OCI-LY7 (cell line): ENCODE data around the gene JUN. TPM values are rescaled to one million over a fixed set of nuclear protein-coding genes. Genes with fewer than 3 reads are reported as not detected.

Experiments
- BruUV-seq: library from RNA; stranded (reverse); fragments of 400-500 nt; replicated peaks from 2 replicates; lab custom pipeline; 2021; lab: Mats Ljungman, UMichigan
- CTCF ChIA-PET: fragments of 300-600 bp; sonication (Branson Sonifier 250); formaldehyde crosslinking; loops from one replicate; lab custom pipeline; 2022; ENCODE audit warnings: antibody characterized with exemption; ENCODE audit not compliant: unreplicated experiment; lab: Charles Lee
- POLR2A ChIA-PET: fragments of 300-600 bp; sonication (Branson Sonifier 250); formaldehyde crosslinking; loops from one replicate; lab custom pipeline; 2022; ENCODE audit warnings: antibody characterized with exemption; lab: Charles Lee
- DNase-seq: peaks from one replicate; pipeline ENCODE4 v3.0.0-alpha.2; 2015; ENCODE audit warnings: low spot score
- H2AFZ ChIP-seq: fragments of 200-600 bp; sonication (generic), shearing (Covaris generic); 2 replicates; pipeline ENCODE4 v1.6.1; 2014; ENCODE audit warnings: mild to moderate bottlenecking, antibody characterized with exemption, low read length, moderate library complexity
- H3K27ac ChIP-seq: fragments of 200-600 bp; sonication (generic); 2 replicates; pipeline ENCODE4 v1.5.1; 2014; ENCODE audit warnings: mixed run types, low read depth, mild to moderate bottlenecking, moderate library complexity, low read length, inconsistent platforms; ENCODE audit not compliant: poor library complexity, severe bottlenecking
- H3K36me3 ChIP-seq: fragments of 200-600 bp; sonication (generic); 2 replicates; pipeline ENCODE4 v1.6.1; 2014; ENCODE audit warnings: mild to moderate bottlenecking, antibody characterized with exemption, low read length, moderate library complexity, mixed read lengths; ENCODE audit not compliant: insufficient read depth
- H3K4me1 ChIP-seq: fragments of 200-600 bp; sonication (generic); 2 replicates; pipeline ENCODE4 v1.5.1; 2014; ENCODE audit warnings: mild to moderate bottlenecking, low read length; ENCODE audit not compliant: insufficient read depth, poor library complexity, severe bottlenecking
- H3K4me2 ChIP-seq: fragments of 200-600 bp; sonication (generic); 2 replicates; pipeline ENCODE4 v1.6.1; 2014; ENCODE audit warnings: mild to moderate bottlenecking, low read length
- H3K4me3 ChIP-seq: fragments of 200-600 bp; sonication (generic); 2 replicates; pipeline ENCODE4 v1.5.1; 2014; ENCODE audit warnings: mild to moderate bottlenecking, low read depth, low read length; ENCODE audit not compliant: poor library complexity, severe bottlenecking
- H3K79me2 ChIP-seq: fragments of 200-600 bp; sonication (generic); 2 replicates; pipeline ENCODE4 v1.6.1; 2016; ENCODE audit warnings: low read depth, mild to moderate bottlenecking, low read length, moderate library complexity, mixed read lengths; ENCODE audit not compliant: insufficient read depth
- H3K9me2 ChIP-seq: fragments of 200-600 bp; sonication (generic); 2 replicates; pipeline ENCODE4 v1.6.1; 2016; ENCODE audit warnings: mild to moderate bottlenecking, low read length, mixed read lengths; ENCODE audit not compliant: insufficient read depth
- H3K9me3 ChIP-seq: fragments of 200-600 bp; sonication (generic); 2 replicates; pipeline ENCODE4 v1.6.1; 2014; ENCODE audit warnings: mild to moderate bottlenecking, mixed run types, low read length, mixed read lengths
- H4K20me1 ChIP-seq: fragments of 200-600 bp; sonication (generic); 2 replicates; pipeline ENCODE4 v1.6.1; 2014; ENCODE audit warnings: mild to moderate bottlenecking, antibody characterized with exemption, low read length, moderate library complexity, mixed read lengths; ENCODE audit not compliant: insufficient read depth
- CTCF ChIP-seq: fragments of 200-600 bp; sonication (generic); conservative IDR thresholded peaks from 2 replicates; pipeline ENCODE4 v1.5.1; 2014; ENCODE audit warnings: mild to moderate bottlenecking, antibody characterized with exemption, low read length, moderate library complexity, mixed read lengths
- EZH2phosphoT487 ChIP-seq: fragments of 200-600 bp; sonication (generic); IDR thresholded peaks from 2 replicates; pipeline ENCODE4 v1.6.1; 2018; ENCODE audit warnings: low read depth, borderline replicate concordance, mild to moderate bottlenecking, mixed run types, antibody characterized with exemption, low read length, moderate library complexity, mixed read lengths
- intact Hi-C: fragments of 100-400 bp; cut with micrococcal nuclease; formaldehyde crosslinking; loops from one replicate; pipeline ENCODE4 v1.10.0; 2022; ENCODE audit not compliant: unreplicated experiment
- total RNA-seq, 2 experiments: library from RNA; depleted of rRNA in 1 of 2; stranded (reverse); fragments of >200 nt in 1 of 2; shearing (Covaris generic) in 1 of 2; gene quantifications; 2 replicates each; pipeline ENCODE4 v1.2.3, GENCODE V29; 2014 to 2022

JUN gene
- total RNA-seq, 2 experiments from 2014 or later, result 4.2 to 7.7 TPM

- BruUV-seq, result no TSS peak
- H3K27ac ChIP-seq, result no peak overlapping the region
- no peaks in the 10 kb centered on the region for H3K79me2 ChIP-seq
- H3K9me2 ChIP-seq, result no peaks in the 10 kb centered on the region
- ChIA-PET POLR2A (interaction anchor here (0.9 kb wide), 1 partner anchor 11 kb away, joined by 3 read pairs; no protein-coding TSS in a partner anchor), CTCF (no interaction called here)
- no peak for TF ChIP-seq EZH2phosphoT487
- no peak for TF ChIP-seq CTCF
- H3K4me2 ChIP-seq, result no peak overlapping the region
- no peaks in the 10 kb centered on the region for H3K9me3 ChIP-seq
- no peaks in the 10 kb centered on the region for H3K4me1 ChIP-seq
- H3K4me3 ChIP-seq, result no peak overlapping the region
- DNase-seq, result no peak
- no peaks in the 10 kb centered on the region for H3K36me3 ChIP-seq
- H4K20me1 ChIP-seq, result no peaks in the 10 kb centered on the region
- intact Hi-C loops, result no loop called here
- no peak overlapping the region for H2AFZ ChIP-seq
These were observed 20.6 kb downstream of the JUN start for GRCh38 chr1:58763214-58763613.

GRCh38 chr1:58762806-58763205 lies 21.0 kb downstream of the JUN start:
- intact Hi-C loops, result no loop called here
- ChIA-PET CTCF (no interaction called here), POLR2A (interaction anchor here (0.7 to 0.9 kb wide), 2 partner anchors 11 to 14 kb away, joined by 3 read pairs; no protein-coding TSS in a partner anchor)
- Histone ChIP-seq H3K4me1 (no peaks in the 10 kb centered on the region), H4K20me1 (no peaks in the 10 kb centered on the region), H3K79me2 (no peaks in the 10 kb centered on the region), H3K9me3 (no peaks in the 10 kb centered on the region), H3K36me3 (no peaks in the 10 kb centered on the region), H3K9me2 (no peaks in the 10 kb centered on the region), H3K4me3 (no peak overlapping the region), H3K4me2 (no peak overlapping the region), H2AFZ (no peak overlapping the region), H3K27ac (no peak overlapping the region)
- no peak for DNase-seq
- TF ChIP-seq EZH2phosphoT487 (no peak), CTCF (no peak)
- BruUV-seq, result no TSS peak

GRCh38 chr1:58755468-58755872 lies 28.4 kb downstream of the JUN start:
- intact Hi-C loops, result no loop called here
- H4K20me1 ChIP-seq, result no peaks in the 10 kb centered on the region
- no peaks in the 10 kb centered on the region for H3K36me3 ChIP-seq
- ChIA-PET POLR2A (no interaction called here), CTCF (no interaction called here)
- H2AFZ ChIP-seq, result peak overlapping the region; percentile 57; the same call in 1 of the 2 replicates
- peak; percentile 18 for DNase-seq
- TF ChIP-seq CTCF, result no peak
- TF ChIP-seq EZH2phosphoT487, result no peak
- H3K27ac ChIP-seq, result no peak overlapping the region
- no peak overlapping the region for H3K4me2 ChIP-seq
- H3K79me2 ChIP-seq, result no peaks in the 10 kb centered on the region
- BruUV-seq, result no TSS peak
- no peaks in the 10 kb centered on the region for H3K9me2 ChIP-seq
- H3K4me3 ChIP-seq, result no peak overlapping the region
- no peaks in the 10 kb centered on the region for H3K9me3 ChIP-seq
- H3K4me1 ChIP-seq, result no peaks in the 10 kb centered on the region
